NT2/D1 (cell line): ENCODE data around the gene PFKFB3.
A peak's percentile ranks its signal among the peaks of the same experiment; 100 is the strongest.
"Not testable (repeated sequence)": the region's sequence is repeated elsewhere in the genome, so short reads cannot be mapped to it uniquely, and the experiment has no call there.

ENCODE experiments used
- DNase-seq: peaks from one replicate; pipeline ENCODE4 v3.0.0-alpha.2; 2011; ENCODE audit warnings: low read depth, low spot score
- H3K27me3 ChIP-seq: 2 replicates; pipeline ENCODE4 v1.6.0; 2011; ENCODE audit warnings: mild to moderate bottlenecking; ENCODE audit not compliant: insufficient read length, insufficient read depth
- H3K36me3 ChIP-seq: 2 replicates; pipeline ENCODE4 v1.6.1; 2011; ENCODE audit warnings: mild to moderate bottlenecking, low read length, mixed read lengths; ENCODE audit not compliant: insufficient read depth, insufficient read length
- H3K4me1 ChIP-seq: 2 replicates; pipeline ENCODE4 v1.5.1; 2011; ENCODE audit not compliant: insufficient read depth, insufficient read length
- H3K4me3 ChIP-seq: 2 replicates; pipeline ENCODE4 v1.5.1; 2011; ENCODE audit warnings: low read depth; ENCODE audit not compliant: insufficient read length
- H3K9ac ChIP-seq: 2 replicates; pipeline ENCODE4 v1.6.0; 2011; ENCODE audit warnings: low read depth; ENCODE audit not compliant: insufficient read length
- H3K9me3 ChIP-seq: 2 replicates; pipeline ENCODE4 v1.5.1; 2011; ENCODE audit warnings: mild to moderate bottlenecking, low read length; ENCODE audit not compliant: insufficient read depth
- SUZ12 ChIP-seq: IDR thresholded peaks from 2 replicates; pipeline ENCODE4 v1.6.1; 2011; ENCODE audit not compliant: insufficient read length, insufficient read depth; ENCODE audit errors: extremely low read depth
- YY1 ChIP-seq: IDR thresholded peaks from 2 replicates; pipeline ENCODE4 v1.6.1; 2011; ENCODE audit not compliant: insufficient read length, insufficient read depth
- ZNF274 ChIP-seq: IDR thresholded peaks from 2 replicates; pipeline ENCODE4 v1.6.1; 2011; ENCODE audit warnings: mild to moderate bottlenecking, low read depth, low read length

The PFKFB3 gene

DNA sequence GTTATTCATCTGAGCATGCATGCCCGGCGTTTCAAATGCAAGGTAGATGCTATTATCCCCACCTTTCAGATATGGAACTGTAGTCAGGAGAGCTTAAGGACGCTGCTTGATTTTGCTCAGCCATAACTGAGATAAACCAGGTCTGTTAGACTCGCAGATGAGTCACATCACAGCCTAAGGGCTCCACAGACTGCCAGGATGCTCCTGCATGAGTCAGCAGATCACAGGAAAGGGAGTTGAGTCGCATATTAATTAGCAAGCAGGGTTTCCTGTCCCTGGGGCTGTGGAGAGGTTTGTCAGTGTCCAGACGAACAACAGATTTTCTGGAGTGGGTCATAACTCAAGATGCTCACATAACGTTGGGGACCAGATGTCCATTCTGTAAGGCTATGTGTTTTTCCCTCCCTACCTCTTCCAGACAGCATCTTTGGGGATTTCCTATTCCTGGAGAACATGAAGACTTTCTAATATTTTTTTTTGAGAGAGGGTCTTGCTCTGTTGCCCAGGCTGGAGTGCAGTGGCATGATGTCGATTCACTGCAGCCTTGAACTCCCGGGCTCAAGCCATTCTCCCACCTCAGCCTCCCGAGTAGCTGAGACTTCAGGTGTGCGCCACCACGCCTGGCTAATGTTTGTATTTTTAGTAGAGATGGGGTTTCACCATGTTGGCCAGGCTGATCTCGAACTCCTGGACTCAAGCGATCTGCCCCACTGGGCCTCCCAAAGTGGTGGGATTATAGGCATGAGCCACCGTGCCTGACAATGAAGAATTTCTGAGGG lies 36.7 kb downstream of the PFKFB3 start:
- Histone ChIP-seq H3K4me3 (no peak overlapping the region), H3K9ac (no peak overlapping the region), H3K4me1 (no peaks in the 10 kb centered on the region), H3K27me3 (no peaks in the 10 kb centered on the region), H3K9me3 (no peaks in the 10 kb centered on the region; the same call in 1 of the 2 replicates), H3K36me3 (peaks cover 11% of the 10 kb centered on the region)
- TF ChIP-seq ZNF274 (no peak), YY1 (no peak), SUZ12 (no peak)
- DNase-seq = peak; percentile 28

DNA sequence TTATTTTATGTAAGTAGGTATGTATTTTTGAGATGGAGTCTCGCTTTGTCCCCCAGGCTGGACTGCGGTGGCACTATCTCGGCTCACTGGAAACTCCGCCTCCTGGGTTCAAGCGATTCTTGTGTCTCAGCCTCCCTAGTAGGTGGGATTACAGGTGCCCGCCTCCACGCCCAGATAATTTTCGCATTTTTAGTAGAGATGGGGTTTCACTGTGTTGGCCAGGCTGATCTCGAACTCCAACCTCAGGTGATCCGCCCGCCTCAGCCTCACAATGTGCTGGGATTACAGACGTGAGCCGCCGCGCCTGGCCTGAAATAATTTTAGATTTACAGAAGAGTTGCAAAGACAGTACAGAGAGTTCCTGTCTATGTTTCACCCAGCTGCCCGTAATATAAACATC lies 37.5 kb downstream of the PFKFB3 start:
- no peak overlapping the region for H3K4me3 ChIP-seq
- TF ChIP-seq SUZ12 = no peak
- TF ChIP-seq YY1 = no peak
- no peak for TF ChIP-seq ZNF274
- no peaks in the 10 kb centered on the region for H3K4me1 ChIP-seq
- no peak for DNase-seq
- H3K27me3 ChIP-seq = no peaks in the 10 kb centered on the region
- H3K36me3 ChIP-seq = peaks cover 8% of the 10 kb centered on the region
- no peaks in the 10 kb centered on the region; the same call in 1 of the 2 replicates for H3K9me3 ChIP-seq
- no peak overlapping the region for H3K9ac ChIP-seq

DNA sequence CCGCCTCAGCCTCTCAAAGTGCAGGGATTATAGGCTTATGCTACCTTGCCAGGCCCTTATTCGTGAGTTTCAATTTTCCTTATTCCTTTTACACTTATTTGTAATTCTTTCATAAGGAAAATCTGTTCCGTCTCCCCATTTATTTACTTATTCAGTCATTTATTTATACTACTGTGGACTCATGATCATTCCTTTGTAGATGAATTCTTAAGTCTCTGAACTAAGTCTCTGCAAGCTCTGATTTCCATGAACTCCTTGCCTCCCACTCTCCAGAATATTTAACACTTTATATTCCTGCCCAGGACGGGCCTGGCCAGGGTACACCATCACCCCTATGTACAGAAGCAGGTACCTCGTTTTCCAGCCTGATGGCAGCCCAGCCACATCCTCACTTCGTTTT lies 39.4 kb downstream of the PFKFB3 start:
- no peaks in the 10 kb centered on the region; the same call in 1 of the 2 replicates for H3K9me3 ChIP-seq
- no peaks in the 10 kb centered on the region for H3K27me3 ChIP-seq
- H3K9ac ChIP-seq = no peak overlapping the region
- no peak for DNase-seq
- no peak overlapping the region for H3K4me3 ChIP-seq
- H3K4me1 ChIP-seq = no peaks in the 10 kb centered on the region
- H3K36me3 ChIP-seq = no peaks in the 10 kb centered on the region
- TF ChIP-seq ZNF274 = no peak
- no peak for TF ChIP-seq YY1
- no peak for TF ChIP-seq SUZ12

DNA sequence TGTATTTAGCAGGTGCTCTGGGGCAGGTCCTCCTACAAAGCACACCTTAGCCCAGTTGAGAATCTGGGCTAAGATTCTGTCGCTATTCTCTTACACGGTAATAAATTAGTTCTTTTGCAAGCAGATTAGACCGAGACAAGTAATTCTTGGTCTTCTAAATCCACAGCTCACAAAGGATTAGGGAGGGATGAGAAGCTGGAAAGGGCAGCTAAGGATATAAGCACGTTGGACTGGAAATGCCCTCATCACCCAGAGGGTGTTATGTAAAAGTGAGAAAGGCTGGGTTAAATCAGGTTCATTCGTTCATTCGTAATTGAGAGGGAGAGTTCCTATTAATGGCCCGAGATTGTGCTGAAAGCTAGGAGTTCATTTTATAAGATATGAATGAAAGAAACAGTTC lies 41.8 kb downstream of the PFKFB3 start:
- Histone ChIP-seq H3K4me3 (no peak overlapping the region), H3K9ac (no peak overlapping the region), H3K36me3 (no peaks in the 10 kb centered on the region), H3K27me3 (no peaks in the 10 kb centered on the region), H3K4me1 (no peaks in the 10 kb centered on the region), H3K9me3 (no peaks in the 10 kb centered on the region; the same call in 1 of the 2 replicates)
- no peak for DNase-seq
- TF ChIP-seq SUZ12 = no peak
- no peak for TF ChIP-seq YY1
- no peak for TF ChIP-seq ZNF274

DNA sequence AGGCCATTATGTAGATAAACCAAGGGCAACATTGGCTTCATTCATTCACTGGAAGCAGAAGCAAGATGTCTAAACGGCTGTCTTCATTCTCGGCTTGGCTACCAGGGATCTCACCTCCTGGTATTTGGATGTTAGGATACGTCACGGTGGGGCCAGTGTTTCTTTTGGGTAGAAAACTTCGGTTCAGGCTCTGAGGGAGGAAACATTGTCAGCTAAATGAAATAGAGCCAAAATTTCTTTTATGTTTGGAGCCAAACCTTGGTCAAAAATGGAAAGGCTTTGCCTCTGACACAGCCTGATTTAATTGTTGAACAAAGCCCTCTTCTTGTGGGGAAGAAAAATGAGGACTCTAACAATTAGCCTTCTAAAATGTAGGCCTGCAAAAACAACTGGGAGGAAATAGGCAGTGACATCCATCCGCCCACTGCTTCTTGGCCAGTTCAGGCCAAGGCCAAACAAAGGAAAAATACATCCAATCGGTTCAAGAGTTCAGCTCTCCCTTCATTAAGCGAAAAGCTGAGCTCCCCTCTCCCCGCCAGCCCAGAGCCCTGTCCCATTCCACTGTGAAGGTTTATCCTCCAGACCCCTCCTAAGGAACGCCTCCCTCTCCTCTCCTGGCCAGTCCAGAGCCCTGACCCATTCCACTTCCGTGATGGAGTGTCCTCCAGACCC lies 44.4 kb downstream of the PFKFB3 start:
- Histone ChIP-seq H3K4me3 (no peak overlapping the region), H3K4me1 (no peaks in the 10 kb centered on the region), H3K9me3 (no peaks in the 10 kb centered on the region), H3K36me3 (no peaks in the 10 kb centered on the region), H3K27me3 (no peaks in the 10 kb centered on the region), H3K9ac (no peak overlapping the region)
- TF ChIP-seq YY1 (no peak), SUZ12 (no peak), ZNF274 (no peak)
- no peak for DNase-seq

DNA sequence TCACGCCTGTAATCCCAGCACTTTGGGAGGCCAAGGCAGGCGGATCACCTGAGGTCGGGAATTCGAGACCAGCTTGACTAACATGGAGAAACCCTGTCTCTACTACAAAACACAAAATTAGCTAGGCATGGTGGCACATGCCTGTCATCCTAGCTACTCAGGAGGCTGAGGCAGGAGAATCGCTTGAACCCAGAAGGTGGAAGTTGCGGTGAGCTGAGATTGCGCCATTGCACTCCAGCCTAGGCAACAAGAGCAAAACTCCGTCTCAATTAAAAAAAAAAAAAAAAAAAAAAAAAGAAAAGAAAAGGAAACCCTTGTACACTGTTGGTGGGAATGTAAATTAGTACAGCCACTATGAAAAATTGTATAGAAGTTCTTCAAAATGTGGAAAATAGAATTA lies 46.2 kb downstream of the PFKFB3 start:
- not testable (repeated sequence) for H3K9me3 ChIP-seq, H3K9ac ChIP-seq, DNase-seq, H3K4me3 ChIP-seq, H3K27me3 ChIP-seq, H3K4me1 ChIP-seq, H3K36me3 ChIP-seq

DNA sequence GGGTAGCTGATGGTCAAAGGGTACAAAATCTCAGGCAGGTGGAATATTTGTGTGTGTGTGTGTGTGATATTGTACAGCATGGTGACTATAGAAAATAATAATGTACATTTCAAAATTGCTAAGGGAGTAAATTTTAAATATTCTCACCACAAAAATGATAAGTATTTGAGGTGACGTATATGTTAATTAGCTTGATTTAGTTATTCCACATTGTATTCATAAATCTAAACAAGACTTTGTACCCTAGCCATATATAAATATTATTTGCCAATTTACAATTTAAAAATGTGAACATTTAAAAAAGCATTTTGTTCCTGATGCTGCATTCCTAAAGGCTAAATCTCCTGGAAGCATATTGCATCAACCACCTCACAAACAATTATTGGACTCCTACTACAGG lies 47.0 kb downstream of the PFKFB3 start:
- Histone ChIP-seq H3K4me3 (no peak overlapping the region), H3K36me3 (no peaks in the 10 kb centered on the region), H3K9ac (no peak overlapping the region), H3K9me3 (no peaks in the 10 kb centered on the region), H3K27me3 (no peaks in the 10 kb centered on the region), H3K4me1 (no peaks in the 10 kb centered on the region)
- no peak for DNase-seq
- no peak for TF ChIP-seq YY1
- TF ChIP-seq SUZ12 = no peak
- no peak for TF ChIP-seq ZNF274
